Activated CD8-positive, alpha-beta memory T cell treated with anti-CD3 and anti-CD28 coated beads for 24 hours (primary cell): ENCODE data around the gene SRC.

Experiments
- DNase-seq: peaks from one replicate; pipeline ENCODE4 v3.0.0-alpha.2; 2020

SRC gene

GRCh38 chr20:37416848-37417616 lies 71.1 kb downstream of the SRC start:
- no peak for DNase-seq

- no peak for DNase-seq
These were observed 71.9 kb downstream of the SRC start for GRCh38 chr20:37417617-37418467.

GRCh38 chr20:37418591-37419109 lies 72.7 kb downstream of the SRC start:
- DNase-seq, result no peak

- no peak for DNase-seq
These were observed 73.4 kb downstream of the SRC start for GRCh38 chr20:37419307-37419706.

GRCh38 chr20:37419774-37420542 lies 74.0 kb downstream of the SRC start:
- no peak for DNase-seq

- DNase-seq, result no peak
These were observed 74.7 kb downstream of the SRC start for GRCh38 chr20:37420610-37421009.

GRCh38 chr20:37421060-37421905 lies 75.3 kb downstream of the SRC start:
- DNase-seq, result no peak

GRCh38 chr20:37421988-37422387 lies 76.0 kb downstream of the SRC start:
- DNase-seq, result no peak

GRCh38 chr20:37422791-37423286 lies 76.9 kb downstream of the SRC start:
- DNase-seq, result no peak

- no peak for DNase-seq
These were observed 77.6 kb downstream of the SRC start for GRCh38 chr20:37423545-37423944.

GRCh38 chr20:37424062-37424851 lies 78.3 kb downstream of the SRC start:
- no peak for DNase-seq

- DNase-seq, result no peak
These were observed 79.2 kb downstream of the SRC start for GRCh38 chr20:37425103-37425625.

- no peak for DNase-seq
These were observed 80.2 kb downstream of the SRC start for GRCh38 chr20:37426106-37426505.

GRCh38 chr20:37426978-37427377 lies 81.0 kb downstream of the SRC start:
- DNase-seq, result no peak

GRCh38 chr20:37430044-37430443 lies 84.1 kb downstream of the SRC start:
- DNase-seq, result no peak

- DNase-seq, result no peak
These were observed 85.0 kb downstream of the SRC start for GRCh38 chr20:37430778-37431460.

GRCh38 chr20:37431786-37432185 lies 85.8 kb downstream of the SRC start:
- no peak for DNase-seq

- no peak for DNase-seq
These were observed 86.7 kb downstream of the SRC start for GRCh38 chr20:37432606-37433005.

- DNase-seq, result no peak
These were observed 89.7 kb downstream of the SRC start for GRCh38 chr20:37435607-37436006.

GRCh38 chr20:37436527-37437186 lies 90.7 kb downstream of the SRC start:
- no peak for DNase-seq
